ENCODE measurements around the gene POLG.

Gene POLG

DNA sequence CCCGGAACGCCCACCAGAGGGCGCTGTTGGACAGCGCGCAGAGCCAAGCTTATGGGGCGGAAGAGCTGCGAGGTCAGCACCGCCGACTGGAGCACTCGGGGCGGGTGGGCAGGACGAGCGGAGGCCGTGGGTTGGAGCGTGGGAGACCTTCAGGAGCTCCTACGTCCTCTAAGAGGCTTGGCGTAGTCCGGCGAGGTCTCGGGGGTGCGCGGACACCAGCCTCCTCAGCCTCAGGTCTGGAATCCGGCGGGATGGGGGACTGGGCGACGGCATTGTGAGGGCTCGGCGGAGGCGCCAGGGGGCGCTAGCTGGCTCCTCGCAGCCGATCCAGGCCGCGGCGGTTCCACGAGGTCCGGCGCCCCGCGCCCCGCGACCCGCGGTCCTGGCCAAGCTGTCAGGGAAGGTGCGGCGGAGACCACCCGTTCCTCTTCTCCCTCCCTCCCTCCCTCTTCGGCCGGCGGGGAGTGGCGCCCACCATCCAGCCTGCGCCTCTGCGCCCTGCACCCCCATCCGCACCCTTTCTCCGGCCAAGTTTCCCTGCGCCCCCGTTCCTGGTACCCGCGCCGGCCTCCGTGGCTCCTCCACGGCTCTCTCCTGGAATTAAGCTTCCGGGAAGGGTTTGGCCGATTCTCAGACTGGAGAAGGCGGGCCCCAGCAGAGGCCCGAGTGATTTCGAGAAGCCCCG, 24.3 kb upstream of the POLG start:
- in situ Hi-C loops (cut with HindIII; ENCODE audit: low sequenced_read_pairs), result loop anchor here (5.0 kb wide), 1 partner anchor 33 kb away; no protein-coding TSS in a partner anchor

- in situ Hi-C loops (cut with HindIII; ENCODE audit: low sequenced_read_pairs), result loop anchor here (5.0 kb wide), 1 partner anchor 34 kb away; no protein-coding TSS in a partner anchor
Observed at GRCh38 chr15:89358435-89358754, 23.8 kb upstream of the POLG start.

DNA sequence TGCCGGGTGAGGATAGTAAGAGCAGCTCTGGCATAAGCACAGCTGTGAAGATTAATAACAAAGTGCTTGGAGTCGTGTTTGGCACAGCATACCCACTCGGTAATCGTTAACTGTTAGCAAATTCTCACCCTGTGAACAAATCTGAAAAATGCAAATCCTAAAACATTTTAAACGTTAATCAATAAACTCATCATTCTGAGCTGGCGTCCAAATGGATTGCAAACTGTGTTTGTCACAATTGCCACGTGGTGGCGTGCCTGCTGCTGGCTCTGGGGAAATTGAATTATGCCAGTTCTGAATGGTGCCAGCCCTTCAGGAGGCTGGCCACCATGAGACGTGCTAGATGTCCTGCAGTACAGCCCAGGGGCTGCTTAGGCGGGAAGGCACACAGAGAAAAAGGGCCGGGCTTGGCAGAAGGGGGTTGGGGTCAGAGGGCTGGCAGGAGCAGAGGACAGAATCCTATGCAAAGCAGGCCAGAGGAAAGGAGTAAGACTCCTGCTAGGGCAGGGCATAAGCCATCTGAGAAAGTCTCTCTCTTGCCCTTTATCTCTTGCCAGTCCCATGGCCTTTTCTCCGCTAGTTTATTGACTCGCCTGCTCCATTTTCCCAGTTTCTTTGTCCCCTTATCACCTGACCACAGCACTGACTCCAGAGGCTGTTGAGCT, 22.1 kb upstream of the POLG start:
- in situ Hi-C loops (cut with HindIII; ENCODE audit: low sequenced_read_pairs), result loop anchor here (5.0 kb wide), 1 partner anchor 36 kb away; no protein-coding TSS in a partner anchor

GRCh38 chr15:89353991-89354390, 19.4 kb upstream of the POLG start:
- in situ Hi-C loops (cut with HindIII; ENCODE audit: low sequenced_read_pairs), result no loop called here

GRCh38 chr15:89352476-89352875, 17.9 kb upstream of the POLG start:
- in situ Hi-C loops (cut with HindIII; ENCODE audit: low sequenced_read_pairs), result no loop called here

GRCh38 chr15:89349206-89349558, 14.6 kb upstream of the POLG start:
- in situ Hi-C loops (cut with HindIII; ENCODE audit: low sequenced_read_pairs), result no loop called here

DNA sequence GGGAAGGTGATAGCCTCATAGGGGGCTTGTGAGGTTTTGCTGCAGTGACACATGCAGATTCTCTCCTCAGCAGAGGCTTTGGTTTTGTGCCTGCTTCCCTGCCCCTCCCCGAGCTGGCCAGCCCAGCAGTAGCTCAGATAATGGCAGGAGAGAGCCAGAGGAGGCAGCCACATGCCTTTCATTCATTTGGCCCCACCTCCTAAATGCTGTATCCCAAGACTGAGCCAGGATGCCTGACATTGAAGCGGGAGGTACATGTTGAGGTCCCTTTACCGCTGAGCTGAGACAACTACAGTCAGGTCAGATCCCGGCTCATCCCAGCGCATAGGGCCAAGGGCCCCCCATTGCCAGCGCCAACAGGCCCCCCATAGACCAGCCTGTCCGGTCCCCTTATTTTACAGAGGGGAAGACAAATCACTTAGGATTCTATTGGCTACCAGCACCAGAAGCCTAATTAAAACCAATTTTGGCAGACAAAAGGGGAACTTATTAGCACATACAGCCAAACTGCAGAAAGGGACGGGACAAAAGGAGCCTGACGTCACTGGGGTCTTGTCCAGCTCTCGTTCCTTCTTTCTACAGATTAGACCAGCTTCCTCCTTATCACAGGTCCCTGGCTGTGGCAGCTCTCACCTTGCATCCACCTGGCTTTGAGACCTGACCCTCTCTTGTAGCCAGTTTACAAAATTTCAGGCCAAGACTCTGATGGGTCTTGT, 12.1 kb upstream of the POLG start:
- in situ Hi-C loops (cut with HindIII; ENCODE audit: low sequenced_read_pairs), result no loop called here

DNA sequence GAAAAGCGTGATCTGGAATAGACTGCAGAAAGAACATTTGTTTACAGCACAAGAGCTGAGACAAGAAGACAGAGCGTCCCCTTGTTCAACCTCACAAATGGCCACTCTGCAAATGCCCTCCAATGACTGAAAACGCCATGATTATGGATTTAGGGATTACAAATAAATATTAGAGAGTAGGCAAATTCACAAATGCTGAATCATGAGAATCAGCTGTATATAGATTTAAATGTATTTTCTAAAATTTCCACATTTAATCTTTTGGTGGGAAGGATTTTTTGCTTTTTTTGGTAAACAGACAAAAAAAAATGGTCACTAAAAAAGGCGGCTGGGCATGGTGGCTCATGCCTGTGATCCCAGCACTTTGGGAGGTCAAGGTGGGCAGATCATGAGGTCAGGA, 10.6 kb upstream of the POLG start:
- in situ Hi-C loops (cut with HindIII; ENCODE audit: low sequenced_read_pairs), result no loop called here

DNA sequence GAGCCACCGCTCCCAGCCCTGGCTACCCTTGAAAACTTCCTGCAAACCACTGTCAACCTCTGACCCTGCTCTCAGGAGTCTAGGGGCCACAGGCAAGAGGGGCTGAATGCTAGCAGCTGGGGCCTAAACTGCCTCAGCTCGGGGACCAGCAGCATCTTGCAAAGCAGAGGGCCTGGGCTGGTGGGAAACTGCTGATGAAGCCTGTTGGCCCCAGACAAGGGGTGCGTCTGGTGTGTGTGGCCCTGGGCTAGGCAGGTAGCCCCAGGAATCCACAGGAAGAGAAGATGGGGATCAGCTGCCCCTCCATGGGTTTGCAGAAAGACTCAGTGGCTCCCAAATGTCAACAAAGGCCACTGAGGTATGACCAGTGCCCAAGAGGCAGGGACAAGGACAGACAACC, 8.2 kb upstream of the POLG start:
- in situ Hi-C loops (cut with HindIII; ENCODE audit: low sequenced_read_pairs), result no loop called here

DNA sequence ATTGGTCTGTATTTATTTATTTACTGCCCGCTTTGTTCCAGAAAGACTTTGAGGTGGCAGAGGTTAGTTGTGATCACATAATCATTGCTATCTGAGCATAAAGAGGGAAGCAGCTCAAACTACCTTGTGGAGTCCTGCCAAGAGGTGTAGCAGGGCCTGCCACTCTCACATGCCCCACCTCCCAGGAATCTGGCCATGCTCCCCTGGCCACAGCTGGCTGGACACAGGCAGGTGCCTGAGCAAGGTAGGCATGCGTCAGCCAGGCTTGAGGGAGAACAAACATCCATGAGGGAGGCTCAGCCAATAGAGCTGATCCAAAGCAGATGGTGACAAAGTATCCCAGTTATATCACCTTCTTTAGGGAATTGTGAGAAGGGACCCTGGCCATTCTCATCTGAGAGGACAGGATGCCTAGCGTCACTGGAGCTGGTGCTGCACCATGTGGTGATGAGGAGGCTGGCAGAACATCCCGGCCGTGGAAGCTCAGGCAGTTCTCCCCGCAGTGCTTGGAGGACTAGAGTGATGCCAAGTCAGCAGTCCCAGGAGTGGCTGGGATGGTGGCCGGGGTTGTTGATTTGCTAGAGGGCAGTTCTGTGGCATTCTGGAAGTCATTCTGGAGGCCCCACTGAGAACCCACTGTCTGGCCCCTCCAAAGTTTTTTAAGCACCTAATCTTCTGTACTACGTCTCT, 6.8 kb upstream of the POLG start:
- in situ Hi-C loops (cut with HindIII; ENCODE audit: low sequenced_read_pairs), result no loop called here

GRCh38 chr15:89340573-89340972, 5.9 kb upstream of the POLG start:
- in situ Hi-C loops (cut with HindIII; ENCODE audit: low sequenced_read_pairs), result no loop called here

GRCh38 chr15:89338036-89338435, 3.4 kb upstream of the POLG start:
- in situ Hi-C loops (cut with HindIII; ENCODE audit: low sequenced_read_pairs), result no loop called here

- in situ Hi-C loops (cut with HindIII; ENCODE audit: low sequenced_read_pairs), result no loop called here
Observed at GRCh38 chr15:89335298-89336041, 846 bp upstream of the POLG start.

DNA sequence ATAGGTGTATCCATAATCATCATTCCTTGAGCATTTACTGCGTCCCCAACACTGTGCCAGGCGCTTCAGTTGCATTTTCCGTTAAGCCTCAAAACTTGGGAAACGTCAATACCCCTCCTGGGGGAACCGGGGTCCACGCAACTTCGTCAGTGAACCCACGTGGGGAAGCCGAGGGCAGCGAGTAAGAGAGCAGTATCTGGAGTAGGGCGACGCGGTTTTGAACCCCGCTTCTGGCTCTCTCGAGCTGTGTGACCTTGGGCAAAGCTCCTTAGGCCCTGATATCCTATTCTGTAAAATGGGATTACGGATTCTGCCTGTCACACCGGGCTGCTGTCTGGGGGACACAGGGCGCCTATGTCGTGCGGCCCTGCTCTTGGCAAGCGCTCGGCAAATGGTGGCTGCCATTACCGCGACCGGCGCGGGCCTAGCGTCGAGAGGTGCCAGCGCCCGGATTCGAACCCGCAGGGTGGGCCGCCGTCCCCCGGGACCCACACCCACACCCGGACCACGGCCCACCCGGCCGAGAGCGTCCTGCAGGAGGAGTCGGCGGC, 590 bp downstream of the POLG start:
- in situ Hi-C loops (cut with HindIII; ENCODE audit: low sequenced_read_pairs), result no loop called here

GRCh38 chr15:89333011-89333860, 1.4 kb downstream of the POLG start:
- in situ Hi-C loops (cut with HindIII; ENCODE audit: low sequenced_read_pairs), result no loop called here

DNA sequence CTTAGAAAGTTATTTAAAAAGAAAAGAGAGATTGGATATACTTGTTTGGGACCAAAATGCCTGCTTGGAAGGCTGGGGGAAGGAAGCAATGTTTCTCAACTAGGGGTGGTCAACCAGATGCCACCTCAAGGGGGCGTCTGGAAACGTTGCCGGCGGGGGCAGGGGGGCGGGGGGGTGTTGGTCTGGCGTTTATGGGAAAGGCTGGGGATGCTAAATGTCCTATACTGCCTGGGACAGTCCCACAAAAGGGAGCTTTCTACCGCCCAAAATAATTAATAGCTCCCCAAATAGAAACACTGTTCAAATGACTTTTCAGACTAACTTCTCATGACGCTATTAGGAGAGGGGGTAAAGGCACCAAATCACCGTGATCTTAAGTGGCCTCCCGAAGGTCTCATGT, 2.2 kb downstream of the POLG start:
- in situ Hi-C loops (cut with HindIII; ENCODE audit: low sequenced_read_pairs), result no loop called here

GRCh38 chr15:89330881-89331595, 3.6 kb downstream of the POLG start:
- in situ Hi-C loops (cut with HindIII; ENCODE audit: low sequenced_read_pairs), result no loop called here

DNA sequence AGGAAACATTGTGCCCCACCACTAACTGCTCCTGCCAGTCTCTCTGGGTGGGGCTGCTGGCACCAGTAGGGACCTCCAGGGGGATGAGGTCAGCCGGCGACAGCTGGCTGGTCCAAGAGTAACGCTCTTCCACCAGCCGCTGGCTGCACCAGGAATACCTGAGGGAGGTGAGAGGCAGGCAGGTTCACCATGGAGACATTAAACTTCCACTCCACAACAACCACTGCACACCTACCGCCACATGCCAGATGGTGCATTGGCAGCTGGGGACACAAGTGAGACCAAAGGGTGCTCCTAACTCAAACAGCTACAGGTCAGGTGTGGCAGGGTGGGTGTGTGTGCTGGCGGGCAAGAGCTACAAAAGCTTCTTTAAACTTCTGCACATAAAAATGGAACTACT, 4.5 kb downstream of the POLG start:
- in situ Hi-C loops (cut with HindIII; ENCODE audit: low sequenced_read_pairs), result no loop called here

Measured in DLD1 (cell line).